HG02970 (cell line): ENCODE results near the gene C3orf49.

ENCODE experiments used
- ATAC-seq: cut with Tn5 transposase; IDR thresholded peaks from one replicate; pipeline ENCODE4 v1.9.1; 2021; ENCODE audit warnings: mild to moderate bottlenecking, moderate library complexity, moderate number of reproducible peaks; ENCODE audit not compliant: unreplicated experiment, low FRiP score

The C3orf49 gene

GRCh38 chr3:63819151-63819398, at the start of gene C3orf49:
TSS of gene C3orf49 (plus strand) at chr3:63819299. CDS start at chr3:63819472, 173 bp downstream.
- ATAC-seq, result no peak

- no peak for ATAC-seq
These were observed 44.3 kb upstream of the C3orf49 start for GRCh38 chr3:63774781-63775180.

- ATAC-seq, result no peak
These were observed 39.9 kb upstream of the C3orf49 start for GRCh38 chr3:63779227-63779626.

GRCh38 chr3:63791974-63792373, 27.1 kb upstream of the C3orf49 start:
- no peak for ATAC-seq

GRCh38 chr3:63795438-63795837, 23.7 kb upstream of the C3orf49 start:
- ATAC-seq, result no peak

GRCh38 chr3:63798544-63798943, 20.6 kb upstream of the C3orf49 start:
- no peak for ATAC-seq

- no peak for ATAC-seq
These were observed 20.1 kb upstream of the C3orf49 start for GRCh38 chr3:63798949-63799348.

GRCh38 chr3:63800097-63800496, 19.0 kb upstream of the C3orf49 start:
- no peak for ATAC-seq

GRCh38 chr3:63803911-63804310, 15.2 kb upstream of the C3orf49 start:
- no peak for ATAC-seq

- ATAC-seq, result no peak
These were observed 11.0 kb upstream of the C3orf49 start for GRCh38 chr3:63807961-63808565.

- ATAC-seq, result no peak
These were observed 10.5 kb upstream of the C3orf49 start for GRCh38 chr3:63808633-63809032.

GRCh38 chr3:63809607-63810006, 9.5 kb upstream of the C3orf49 start:
- no peak for ATAC-seq

- no peak for ATAC-seq
These were observed 4.9 kb upstream of the C3orf49 start for GRCh38 chr3:63814237-63814636.

- ATAC-seq, result no peak
These were observed 1.9 kb upstream of the C3orf49 start for GRCh38 chr3:63817225-63817624.

- no peak for ATAC-seq
These were observed 583 bp upstream of the C3orf49 start for GRCh38 chr3:63818282-63819150.

- no peak for ATAC-seq
These were observed 5.2 kb downstream of the C3orf49 start for GRCh38 chr3:63824309-63824708.

- no peak for ATAC-seq
These were observed 11.4 kb downstream of the C3orf49 start for GRCh38 chr3:63830526-63830925.

GRCh38 chr3:63832395-63832794, 13.3 kb downstream of the C3orf49 start:
- no peak for ATAC-seq

GRCh38 chr3:63841704-63842103, 22.6 kb downstream of the C3orf49 start:
- no peak for ATAC-seq

GRCh38 chr3:63842127-63842526, 23.0 kb downstream of the C3orf49 start:
- ATAC-seq, result no peak

GRCh38 chr3:63845215-63845614, 26.1 kb downstream of the C3orf49 start:
- no peak for ATAC-seq
